Brain pericyte (primary cell): ENCODE results near the gene CAMK2D.
"Not testable (repeated sequence)": the region's sequence is repeated elsewhere in the genome, so short reads cannot be mapped to it uniquely, and the experiment has no call there.

Experiments used
- DNase-seq: peaks from one replicate; pipeline ENCODE4 v3.0.0-alpha.2; 2012; ENCODE audit warnings: low read depth, low spot score

Gene CAMK2D

GRCh38 chr4:113730467-113731216 lies 30.9 kb downstream of the CAMK2D start:
- DNase-seq = no peak

GRCh38 chr4:113727802-113728201 lies 33.7 kb downstream of the CAMK2D start:
- DNase-seq = no peak

GRCh38 chr4:113725963-113726362 lies 35.6 kb downstream of the CAMK2D start:
- no peak for DNase-seq

- DNase-seq = no peak
Measured at GRCh38 chr4:113718252-113718651, 43.3 kb downstream of the CAMK2D start.

- DNase-seq = no peak
Measured at GRCh38 chr4:113711883-113712662, 49.5 kb downstream of the CAMK2D start.

- DNase-seq = no peak
Measured at GRCh38 chr4:113708250-113708649, 53.3 kb downstream of the CAMK2D start.

GRCh38 chr4:113707048-113707447 lies 54.5 kb downstream of the CAMK2D start:
- no peak for DNase-seq

GRCh38 chr4:113705097-113705496 lies 56.4 kb downstream of the CAMK2D start:
- DNase-seq = not testable (repeated sequence)

GRCh38 chr4:113702596-113702995 lies 58.9 kb downstream of the CAMK2D start:
- not testable (repeated sequence) for DNase-seq

GRCh38 chr4:113701169-113701568 lies 60.4 kb downstream of the CAMK2D start:
- no peak for DNase-seq

GRCh38 chr4:113700602-113701150 lies 60.9 kb downstream of the CAMK2D start:
- DNase-seq = no peak

GRCh38 chr4:113699772-113700171 lies 61.8 kb downstream of the CAMK2D start:
- DNase-seq = no peak

- DNase-seq = no peak
Measured at GRCh38 chr4:113697429-113697828, 64.1 kb downstream of the CAMK2D start.

GRCh38 chr4:113695328-113696169 lies 66.0 kb downstream of the CAMK2D start:
- DNase-seq = no peak

- no peak for DNase-seq
Measured at GRCh38 chr4:113694008-113694407, 67.5 kb downstream of the CAMK2D start.

- no peak for DNase-seq
Measured at GRCh38 chr4:113692809-113693411, 68.6 kb downstream of the CAMK2D start.

GRCh38 chr4:113691676-113692075 lies 69.9 kb downstream of the CAMK2D start:
- DNase-seq = no peak

GRCh38 chr4:113689394-113689793 lies 72.1 kb downstream of the CAMK2D start:
- DNase-seq = no peak

- DNase-seq = no peak
Measured at GRCh38 chr4:113687067-113687718, 74.3 kb downstream of the CAMK2D start.

- DNase-seq = not testable (repeated sequence)
Measured at GRCh38 chr4:113685157-113685556, 76.4 kb downstream of the CAMK2D start.
